Hematopoietic multipotent progenitor cell treated with erythropoietin and hydrocortisone succinate and interleukin-3 and kit ligand, for 17 days (in vitro differentiated cells): ENCODE results near the gene FCER2.

ENCODE experiments used
- DNase-seq: peaks from one replicate; pipeline ENCODE4 v3.0.0-alpha.2; 2015; ENCODE audit warnings: low spot score

FCER2 gene

GRCh38 chr19:7699417-7700401, 2.2 kb downstream of the FCER2 start:
- peak; percentile 19 for DNase-seq

DNA sequence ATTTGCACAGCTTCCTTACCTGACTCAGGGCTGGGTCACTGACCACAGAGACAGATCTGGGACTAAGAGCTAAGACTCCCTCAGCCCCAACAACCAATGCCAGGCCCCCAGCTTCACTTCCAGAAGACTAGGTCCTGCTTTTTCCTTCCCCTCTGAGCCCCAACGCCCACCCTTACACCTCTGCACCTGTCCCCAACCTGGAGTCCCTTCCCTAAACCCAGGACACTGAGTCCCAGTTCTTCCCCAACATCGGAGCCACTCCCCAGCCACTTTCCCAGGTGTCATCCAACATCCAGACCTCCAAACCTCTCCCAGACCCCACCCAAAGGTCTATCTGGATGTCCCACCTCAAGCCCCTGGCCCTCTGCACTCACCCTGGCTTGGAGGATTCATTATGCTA, 2.9 kb downstream of the FCER2 start:
- DNase-seq, result no peak

DNA sequence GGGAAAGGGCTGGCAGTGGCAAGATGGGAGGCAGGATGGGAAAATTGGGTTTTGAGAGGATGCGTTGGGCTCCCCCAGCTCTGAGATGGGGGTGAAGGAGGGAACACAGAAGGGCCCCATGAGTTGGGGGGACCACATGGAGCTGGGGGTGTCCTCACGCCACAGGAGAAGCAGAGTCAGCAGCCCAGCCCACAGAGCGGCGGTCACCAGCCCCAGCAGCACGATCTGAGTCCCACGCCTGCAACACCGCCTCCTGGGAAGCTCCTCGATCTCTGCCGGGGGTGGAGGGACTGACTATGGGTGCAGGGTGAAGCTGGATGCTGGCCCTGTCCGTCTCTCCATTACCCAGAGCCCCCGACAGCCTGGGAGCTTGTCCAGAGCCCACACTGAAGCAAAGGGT, 3.3 kb downstream of the FCER2 start:
- no peak for DNase-seq

- no peak for DNase-seq
Measured at GRCh38 chr19:7697721-7698287, 4.1 kb downstream of the FCER2 start.

- DNase-seq, result no peak
Measured at GRCh38 chr19:7694499-7694898, 7.4 kb downstream of the FCER2 start.

DNA sequence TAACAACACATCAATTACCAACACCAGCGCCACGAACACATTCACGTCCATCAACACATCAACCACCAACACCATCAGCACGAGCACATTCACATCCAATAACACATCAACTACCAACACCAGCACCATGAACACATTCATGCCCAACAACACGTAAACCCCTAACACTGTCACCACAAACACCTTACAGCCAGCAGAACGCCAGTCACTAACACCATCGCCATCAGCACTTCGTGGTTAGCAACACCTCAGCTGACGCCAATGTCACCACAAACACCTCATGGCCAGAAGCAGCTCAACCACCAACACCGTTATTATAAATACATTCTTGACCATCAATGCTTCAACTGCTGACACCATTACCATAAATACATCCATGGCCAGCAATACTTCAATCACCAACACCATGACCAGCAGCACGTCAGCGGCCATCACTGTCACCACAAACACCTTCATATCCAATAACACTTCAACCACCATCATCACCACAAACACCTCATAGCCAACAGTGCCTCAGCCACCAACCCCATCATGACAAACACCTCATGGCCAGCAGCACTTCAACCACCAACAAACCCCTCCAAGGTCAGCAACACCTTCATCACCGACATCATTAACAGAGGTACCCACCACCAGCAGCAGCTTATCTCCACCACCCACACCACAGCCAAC, 9.4 kb downstream of the FCER2 start:
- DNase-seq, result no peak

DNA sequence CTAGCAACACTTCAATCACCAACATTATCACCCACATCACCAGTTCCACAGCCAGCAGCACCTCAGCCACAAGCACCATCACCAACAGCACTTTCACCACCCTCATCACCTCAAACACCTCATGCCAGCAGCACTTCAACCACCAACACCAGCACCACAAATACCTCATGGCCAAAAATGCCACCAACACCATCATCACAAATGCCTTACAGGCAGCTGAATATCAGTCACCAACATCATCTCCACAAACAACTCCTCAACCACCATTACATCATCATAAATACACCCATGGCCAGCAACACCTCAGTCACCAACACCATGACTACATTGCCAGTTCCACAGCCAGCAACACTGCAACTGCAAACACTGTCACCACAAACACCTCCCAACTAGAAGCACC, 10.4 kb downstream of the FCER2 start:
- no peak for DNase-seq

DNA sequence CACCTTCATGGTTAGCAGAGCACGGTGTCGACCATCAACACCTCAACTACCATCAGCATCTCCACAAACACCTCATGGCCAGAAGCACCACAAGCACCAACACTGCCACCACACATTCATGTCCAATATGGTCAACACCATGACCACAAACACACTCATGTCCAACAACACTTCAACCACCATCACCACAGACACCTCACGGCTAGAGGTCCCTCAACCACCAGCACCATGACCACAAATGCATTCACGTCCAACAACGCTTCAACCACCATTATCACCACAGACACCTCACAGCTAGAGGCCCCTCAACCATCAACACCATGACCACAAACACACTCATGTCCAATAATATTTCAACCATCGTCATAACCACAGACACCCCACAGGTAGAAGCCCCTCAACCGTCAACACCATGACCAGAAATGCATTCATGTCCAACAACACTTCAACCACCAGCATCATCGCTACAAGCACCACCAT, 11.1 kb downstream of the FCER2 start:
- DNase-seq, result no peak

GRCh38 chr19:7689165-7689564, 12.8 kb downstream of the FCER2 start:
- DNase-seq, result no peak

- no peak for DNase-seq
Measured at GRCh38 chr19:7687177-7687576, 14.8 kb downstream of the FCER2 start.

DNA sequence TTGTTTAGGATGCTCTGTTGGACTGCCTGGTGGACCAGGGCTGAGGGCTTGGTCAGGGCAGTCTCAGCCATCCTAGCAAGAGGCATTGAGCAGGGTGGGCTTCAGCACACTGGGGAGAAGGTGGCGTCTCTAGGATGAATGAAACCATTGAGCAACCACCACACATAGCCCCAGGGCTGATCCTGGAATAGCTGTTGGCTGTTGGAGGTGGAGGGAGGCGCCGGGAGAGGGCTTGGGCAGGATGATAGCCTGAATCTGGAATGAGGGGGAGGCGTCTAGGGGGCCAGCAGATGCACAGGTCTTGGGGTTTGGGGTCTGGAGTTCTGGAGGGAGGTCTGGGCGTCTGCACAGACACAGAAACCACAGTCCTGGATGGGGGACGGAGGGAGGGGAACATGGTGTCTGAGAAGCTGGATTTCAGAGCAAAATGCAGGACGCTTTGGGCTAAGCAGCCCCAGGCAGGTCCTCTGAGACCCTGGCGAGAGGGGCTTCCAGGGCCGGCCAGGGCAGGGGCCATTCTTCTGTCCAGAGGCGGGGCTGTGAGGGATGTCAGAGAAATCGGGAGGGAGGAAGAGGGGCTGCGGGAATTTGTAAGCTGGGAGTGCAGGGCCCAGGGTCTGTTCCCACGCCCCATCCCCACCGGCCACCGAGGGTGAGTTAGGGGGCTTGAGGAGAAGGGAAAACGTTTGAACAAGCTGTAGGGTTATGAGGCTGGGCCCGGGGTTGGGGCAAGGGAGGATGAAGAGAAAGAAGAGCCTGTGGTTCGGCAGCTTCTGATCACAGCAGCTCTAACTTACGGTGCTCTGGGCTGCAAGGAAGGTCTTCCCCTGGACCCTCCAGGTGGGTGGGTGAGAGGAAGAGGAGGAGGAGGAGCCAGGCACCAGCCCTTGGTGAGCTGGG, 16.1 kb downstream of the FCER2 start:
- no peak for DNase-seq

GRCh38 chr19:7682175-7682855, 19.6 kb downstream of the FCER2 start:
- no peak for DNase-seq

DNA sequence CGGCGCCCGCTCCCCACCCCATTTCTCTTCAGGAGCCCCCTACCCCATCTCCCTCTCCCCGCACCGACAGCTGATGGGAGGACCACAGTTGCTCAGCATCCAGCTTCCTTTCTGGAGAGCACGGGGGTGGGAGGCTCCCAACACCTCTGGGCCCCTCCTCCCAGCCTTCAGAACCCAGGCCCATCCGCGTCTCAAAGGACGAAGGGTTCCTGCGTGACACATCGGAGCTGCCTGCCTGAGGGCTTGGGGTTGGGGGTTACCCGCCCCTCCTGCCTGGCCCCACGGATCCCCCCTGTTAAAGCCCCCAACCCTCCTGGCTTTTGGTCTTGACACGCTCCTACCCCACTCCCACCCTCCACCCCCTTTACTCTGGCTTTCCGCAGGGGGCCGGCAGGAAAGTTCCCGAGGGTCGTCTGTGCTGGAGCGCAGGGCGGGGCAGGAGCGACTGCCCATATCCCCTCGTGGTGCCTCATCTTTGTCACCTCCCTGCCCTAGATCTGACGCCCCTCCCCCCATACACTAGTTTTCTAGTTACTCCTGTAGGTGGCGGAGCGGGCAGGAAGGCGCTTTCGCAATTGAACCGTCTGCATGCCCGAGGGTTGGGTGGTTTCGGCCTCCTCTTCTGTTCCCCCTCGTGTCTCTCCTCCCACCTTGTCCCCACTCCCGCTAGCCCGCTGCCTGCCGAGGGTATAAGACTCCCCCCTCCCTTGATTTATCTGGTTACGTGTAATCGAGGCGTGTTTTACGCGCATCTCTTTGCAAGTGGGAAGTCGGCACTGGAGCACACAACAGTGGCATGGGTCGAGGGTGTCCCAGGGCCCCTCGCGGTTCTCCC, 20.4 kb downstream of the FCER2 start:
- peak; percentile 60 for DNase-seq

DNA sequence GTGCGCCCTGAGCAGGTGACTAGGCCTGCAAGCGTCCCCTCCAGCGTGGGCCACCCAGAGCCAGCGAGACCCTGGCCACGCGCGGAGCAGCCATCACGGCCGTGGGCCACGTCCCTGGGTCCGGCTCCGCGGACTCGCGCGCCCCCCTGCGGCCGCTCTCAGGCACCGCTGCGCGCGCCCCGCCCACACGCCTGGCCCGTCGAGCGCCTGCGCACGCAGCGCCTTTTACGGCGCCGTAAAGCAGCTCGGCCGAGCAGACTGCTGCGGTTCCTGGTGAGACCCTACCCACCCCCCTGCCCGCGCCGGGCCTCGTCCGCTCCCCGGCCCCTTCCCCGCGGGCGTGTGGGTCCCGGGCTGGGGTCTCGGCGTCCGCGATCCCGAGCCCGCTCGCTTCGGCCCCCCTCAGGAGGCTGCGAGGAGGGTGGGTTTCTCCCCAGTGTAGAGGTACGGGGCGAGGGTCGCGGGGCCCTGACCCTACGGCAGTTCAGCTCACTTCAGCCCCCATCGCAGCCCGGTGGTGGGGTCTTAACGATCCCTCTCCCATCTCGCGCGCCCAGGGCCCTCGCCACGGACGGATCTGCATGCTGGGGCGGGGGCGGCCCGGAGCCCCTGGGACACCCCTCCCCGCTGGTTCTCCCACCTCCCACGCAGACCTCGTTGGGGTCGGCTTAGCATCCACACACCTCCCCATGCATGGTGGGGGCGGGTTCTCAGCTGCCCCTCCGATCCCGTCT, 21.2 kb downstream of the FCER2 start, which contains the start of gene TRAPPC5:
Gene TRAPPC5 (plus strand): TSS at position 228 of the 734 bp plus-strand sequence. CDS start 1,421 bp downstream, outside the sequence.
- DNase-seq, result peak; percentile 91

DNA sequence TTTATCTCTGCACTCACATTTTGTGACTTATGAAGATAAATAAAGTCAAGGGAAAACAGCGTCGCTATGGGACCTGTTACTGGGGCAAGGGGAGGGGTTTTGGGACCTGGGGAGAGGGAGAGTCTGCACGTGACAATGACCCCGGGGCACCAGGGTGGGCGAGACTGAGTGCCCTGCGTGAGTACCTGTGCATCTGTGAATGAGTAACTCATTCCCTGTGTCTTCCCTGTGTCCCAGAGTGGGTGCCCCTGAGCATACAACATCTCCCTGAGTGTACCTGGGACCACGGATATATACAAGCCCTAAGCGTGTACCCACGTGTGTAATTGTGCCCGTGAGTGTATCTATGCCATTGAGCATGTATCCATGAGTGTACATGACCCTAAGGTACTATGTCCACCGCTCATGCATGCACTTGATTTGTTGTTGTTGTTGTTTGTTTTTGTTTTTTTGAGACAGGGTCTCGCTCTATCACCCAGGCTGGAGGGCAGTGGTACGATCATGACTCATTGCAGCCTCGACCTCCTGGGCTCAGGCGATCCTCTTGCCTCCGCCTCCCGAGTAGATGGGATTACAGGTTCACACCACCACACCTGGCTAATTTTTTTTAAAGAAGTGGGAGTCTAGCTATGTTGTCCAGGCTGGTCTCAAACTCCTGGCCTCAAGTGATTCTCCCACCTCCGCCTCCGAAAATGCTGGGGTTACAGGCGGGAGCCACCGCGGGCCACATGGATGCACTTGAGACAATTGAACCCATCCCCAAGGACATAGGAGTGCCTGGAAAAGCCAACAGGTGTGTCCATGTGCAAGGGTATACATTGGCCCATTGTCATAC, 21.9 kb downstream of the FCER2 start:
- DNase-seq, result no peak

DNA sequence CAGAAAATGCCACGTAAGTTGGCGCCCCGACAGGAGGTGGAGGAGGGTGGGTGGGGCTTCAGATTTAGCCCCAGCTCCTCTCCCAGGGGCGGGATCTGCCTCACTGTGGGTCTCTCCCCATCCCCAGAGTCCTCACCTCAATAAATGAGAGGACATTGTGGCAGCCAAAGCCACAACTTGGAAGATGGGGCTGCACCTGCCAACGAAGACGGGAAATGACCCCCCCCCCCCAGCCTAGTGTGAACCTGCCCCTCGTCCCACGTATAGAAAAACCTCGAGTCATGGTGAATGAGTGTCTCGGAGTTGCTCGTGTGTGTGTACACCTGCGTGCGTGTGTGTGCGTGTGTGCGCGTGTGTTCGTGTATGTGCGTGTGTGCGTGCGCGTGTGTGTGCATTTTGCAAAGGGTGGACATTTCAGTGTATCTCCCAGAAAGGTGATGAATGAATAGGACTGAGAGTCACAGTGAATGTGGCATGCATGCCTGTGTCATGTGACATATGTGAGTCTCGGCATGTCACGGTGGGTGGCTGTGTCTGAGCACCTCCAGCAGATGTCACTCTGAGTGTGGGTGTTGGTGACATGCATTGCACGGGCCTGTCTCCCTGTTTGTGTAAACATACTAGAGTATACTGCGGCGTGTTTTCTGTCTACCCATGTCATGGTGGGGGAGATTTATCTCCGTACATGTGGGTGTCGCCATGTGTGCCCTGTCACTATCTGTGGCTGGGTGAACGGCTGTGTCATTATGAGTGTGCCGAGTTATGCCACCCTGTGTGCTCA, 22.8 kb downstream of the FCER2 start:
- DNase-seq, result peak; percentile 83

DNA sequence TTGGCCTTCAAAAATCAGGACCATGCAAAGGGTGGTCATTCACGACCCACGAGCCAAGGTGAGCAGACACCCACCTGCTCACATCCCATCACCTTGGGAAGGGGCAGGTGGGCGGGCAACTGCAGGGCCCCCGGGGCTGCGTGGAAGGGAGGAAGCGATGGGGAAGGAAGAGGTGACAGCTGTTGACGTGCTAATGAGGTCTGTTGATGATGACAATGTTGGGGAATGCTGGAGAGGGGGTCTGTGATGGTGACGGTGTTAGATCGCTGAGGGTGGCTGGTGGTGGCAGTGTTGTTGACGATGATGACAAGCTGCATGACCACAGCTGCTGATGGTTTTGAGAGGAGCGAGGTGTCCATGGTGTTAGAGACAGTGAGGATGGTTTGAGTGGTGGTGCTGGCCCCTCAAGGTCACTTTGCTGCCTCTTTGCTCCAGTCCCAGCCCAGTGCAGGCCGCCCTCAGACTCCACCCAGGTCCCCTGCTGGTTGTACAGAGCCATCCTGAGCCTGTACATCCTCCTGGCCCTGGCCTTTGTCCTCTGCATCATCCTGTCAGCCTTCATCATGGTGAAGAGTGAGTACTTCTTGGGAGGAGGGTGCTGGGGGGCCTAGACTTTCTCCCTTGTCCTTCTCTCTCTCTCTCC, 24.1 kb downstream of the FCER2 start:
- peak; percentile 11 for DNase-seq
